NK-92 (cell line): ENCODE results near the gene C16orf87.

Source experiments
- DNase-seq: peaks from one replicate; lab custom pipeline; 2025; ENCODE audit not compliant: unreplicated experiment; lab: John Stamatoyannopoulos, UW

Gene C16orf87

GRCh38 chr16:46843898-46844642 lies 13.1 kb upstream of the C16orf87 start:
- no peak for DNase-seq

DNA sequence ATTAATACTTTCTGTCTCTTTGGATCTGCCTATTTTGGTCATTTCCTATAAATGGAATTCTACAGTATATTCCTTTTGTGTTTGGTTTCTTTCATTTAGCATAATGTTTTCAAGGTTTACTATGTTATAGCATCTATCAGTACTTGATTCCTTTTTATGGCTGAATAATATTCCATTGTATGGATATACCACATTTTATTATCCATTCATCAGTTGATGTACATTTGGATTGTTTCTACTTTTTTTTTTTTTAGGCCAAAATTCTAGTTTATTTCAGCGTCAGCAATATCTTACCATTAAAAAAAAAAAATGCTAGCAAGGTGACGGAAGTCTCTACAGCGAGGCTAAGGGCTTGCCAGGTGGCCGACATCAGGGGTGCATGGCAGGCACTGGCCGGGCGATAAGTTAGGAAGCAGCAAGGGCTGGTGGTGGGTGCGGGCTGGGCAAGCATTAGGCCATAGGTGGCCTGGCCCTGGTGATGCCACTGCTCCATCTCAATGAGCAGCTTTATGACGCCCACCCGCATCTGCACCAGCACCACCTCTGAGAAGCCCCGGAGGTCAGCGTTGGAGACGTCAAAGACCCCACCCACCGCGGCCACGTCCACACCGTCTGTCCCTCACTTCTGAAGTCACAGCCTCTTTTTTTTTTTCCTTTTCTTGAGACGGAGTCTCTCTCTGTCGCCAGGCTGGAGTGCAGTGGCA lies 11.4 kb upstream of the C16orf87 start:
- DNase-seq = no peak

GRCh38 chr16:46839986-46840443 lies 9.0 kb upstream of the C16orf87 start:
- no peak for DNase-seq

DNA sequence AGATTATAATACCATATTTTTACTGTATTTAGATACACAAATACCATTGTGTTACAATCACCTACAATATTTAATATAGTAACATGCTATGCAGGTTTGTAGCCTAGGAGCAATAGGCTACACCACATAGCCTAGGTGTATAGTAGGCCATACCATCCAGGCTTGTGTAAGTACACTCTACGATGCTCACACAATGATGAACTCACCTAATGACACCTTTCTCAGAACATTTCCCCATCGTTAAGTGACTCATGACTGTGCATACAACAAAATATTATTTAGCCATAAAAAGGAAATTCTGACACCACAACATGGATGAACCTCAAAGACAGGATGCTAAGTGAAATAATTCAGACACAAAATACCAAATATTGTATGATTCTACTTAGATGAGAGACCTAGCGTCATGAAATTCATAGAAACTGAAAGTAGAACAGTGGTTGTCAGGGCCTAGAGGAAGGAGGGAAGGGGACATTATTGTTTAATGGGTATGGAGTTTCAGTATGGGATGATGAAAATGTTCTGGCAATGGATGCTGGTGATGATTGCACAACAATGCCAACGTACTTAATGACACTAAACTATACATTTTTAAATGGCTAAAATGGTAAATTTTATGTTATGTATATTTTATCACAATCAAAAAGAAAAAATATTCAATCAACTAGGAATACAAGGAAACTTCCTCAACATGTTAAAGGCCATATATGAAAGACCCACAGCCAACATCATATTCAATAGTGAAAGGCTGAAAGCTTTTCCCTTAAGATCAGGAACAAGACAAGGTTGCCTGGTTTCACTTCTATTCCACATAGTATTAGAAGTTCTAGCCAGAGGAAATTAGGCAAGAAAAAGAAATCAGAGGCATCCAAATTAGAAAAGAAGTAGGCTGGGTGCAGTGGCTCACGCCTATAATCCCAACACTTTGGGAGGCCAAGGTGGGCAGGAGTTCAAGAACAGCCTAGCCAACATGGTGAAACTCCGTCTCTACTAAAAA lies 5.9 kb upstream of the C16orf87 start:
- no peak for DNase-seq

DNA sequence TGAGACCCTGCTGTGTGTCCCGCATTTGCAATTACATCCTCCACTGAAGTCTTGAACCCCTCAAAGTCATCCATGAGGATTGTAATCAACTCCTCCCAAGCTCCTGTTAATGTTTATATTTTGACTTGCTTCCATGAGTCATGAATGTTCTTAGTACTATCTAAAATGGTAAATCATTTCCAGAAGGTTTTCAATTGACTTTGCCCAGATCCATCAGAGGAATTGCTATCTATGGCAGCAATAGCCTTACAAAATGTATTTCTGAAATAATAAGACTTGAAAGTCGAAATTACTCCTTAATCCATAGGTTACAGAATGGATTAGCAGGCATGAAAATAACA lies 2.5 kb upstream of the C16orf87 start:
- no peak for DNase-seq

GRCh38 chr16:46832757-46833459 lies 1.9 kb upstream of the C16orf87 start:
- DNase-seq = no peak

DNA sequence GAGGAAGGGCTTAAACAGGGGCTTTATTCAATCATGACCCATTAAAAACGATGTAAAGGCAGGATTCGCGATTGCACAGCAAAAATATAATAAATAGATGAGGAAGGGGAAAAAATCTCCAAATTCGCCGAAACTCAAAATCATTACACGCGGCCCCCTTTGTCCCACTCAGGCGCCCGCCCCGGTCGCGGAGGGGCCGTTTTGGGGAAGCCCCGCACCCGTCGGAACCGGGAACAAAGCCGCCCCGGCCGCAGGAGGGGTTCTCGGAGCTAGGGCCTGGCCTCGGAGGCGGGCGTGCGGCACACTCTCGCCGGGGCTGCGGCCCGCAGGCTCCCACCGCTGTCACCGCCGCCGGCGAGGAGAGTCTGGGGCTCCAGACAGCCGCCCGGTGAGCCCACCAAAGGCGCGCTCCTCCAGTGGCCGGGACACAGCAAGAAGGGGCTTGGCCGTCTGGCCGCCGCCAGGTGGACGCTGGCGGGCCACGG lies 521 bp downstream of the C16orf87 start:
- DNase-seq = no peak

DNA sequence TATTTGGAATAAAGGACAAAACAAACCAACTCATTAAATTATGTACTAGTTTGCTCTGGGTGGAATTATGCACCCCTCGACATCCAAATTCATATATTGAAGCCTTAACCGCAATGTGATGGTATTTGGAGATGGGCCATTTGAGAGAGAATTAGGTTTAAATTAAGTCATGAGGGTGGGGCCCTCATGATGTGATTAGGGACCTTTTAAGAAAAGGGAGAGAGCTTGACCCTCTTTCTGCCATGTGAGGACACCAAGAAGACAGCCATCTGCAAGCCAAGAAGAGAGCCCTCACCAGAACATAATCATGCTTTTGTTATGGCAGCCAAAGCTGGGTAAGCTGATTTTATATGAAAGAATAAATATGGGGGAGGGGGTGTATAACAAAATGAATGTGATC lies 2.0 kb downstream of the C16orf87 start:
- DNase-seq = no peak

- DNase-seq = no peak
Observed at GRCh38 chr16:46828292-46828691, 2.7 kb downstream of the C16orf87 start.

DNA sequence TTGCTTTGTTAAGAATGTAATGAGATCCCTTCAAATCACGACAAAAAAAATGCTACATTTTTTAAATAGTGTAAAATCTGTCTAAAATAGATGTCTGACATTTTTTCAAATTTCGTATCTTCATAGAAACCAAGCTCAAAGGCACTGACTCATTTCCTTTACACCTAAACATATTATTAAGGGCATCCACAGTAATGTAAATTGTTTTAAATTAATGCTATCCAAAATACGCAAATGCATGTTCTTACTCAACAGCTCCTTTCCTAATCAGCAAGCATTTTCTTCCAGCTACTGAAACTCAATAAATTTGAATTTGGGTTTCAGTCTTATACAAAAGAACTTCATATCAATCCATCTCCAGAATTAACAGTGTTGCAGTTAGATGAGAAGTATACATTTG lies 4.3 kb downstream of the C16orf87 start:
- no peak for DNase-seq

GRCh38 chr16:46822270-46822669 lies 8.7 kb downstream of the C16orf87 start:
- DNase-seq = no peak

DNA sequence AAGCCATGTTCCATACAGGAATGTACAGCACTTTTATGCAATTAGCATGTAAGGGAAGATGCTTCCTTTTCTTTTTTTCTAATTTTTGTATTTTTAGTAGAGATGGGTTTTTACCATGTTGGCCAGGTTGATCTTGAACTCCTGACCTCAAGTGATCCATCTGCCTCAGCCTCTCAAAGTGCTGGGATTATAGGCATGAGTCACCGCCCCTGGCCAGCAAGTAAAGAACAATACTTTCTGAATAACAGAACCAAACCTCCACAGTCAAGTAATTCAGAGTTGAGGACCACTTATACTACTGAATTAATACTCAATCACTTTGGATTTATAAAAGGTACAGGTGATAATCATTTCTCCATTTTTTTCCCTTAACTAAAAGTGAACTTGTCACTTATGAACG lies 13.0 kb downstream of the C16orf87 start:
- no peak for DNase-seq

GRCh38 chr16:46814790-46815189 lies 16.2 kb downstream of the C16orf87 start:
- DNase-seq = no peak

DNA sequence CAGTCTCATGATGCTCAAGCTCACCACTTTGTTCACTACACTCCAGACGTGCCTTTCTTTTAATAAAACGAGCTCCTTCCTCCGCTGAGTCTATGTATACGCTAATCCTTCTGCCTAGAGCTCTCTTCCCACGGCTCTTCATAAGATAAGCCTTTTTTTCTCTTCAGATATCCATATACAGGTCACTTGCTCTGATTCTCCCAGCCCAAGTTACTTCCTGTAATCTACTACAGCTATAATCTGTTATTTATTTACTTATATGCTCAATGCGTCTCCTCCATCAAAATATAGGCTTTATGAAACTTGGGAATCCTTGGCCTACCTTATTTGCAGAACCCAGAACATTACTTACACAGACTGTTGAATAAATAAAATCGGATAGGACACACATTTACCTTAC lies 17.4 kb downstream of the C16orf87 start:
- no peak for DNase-seq

DNA sequence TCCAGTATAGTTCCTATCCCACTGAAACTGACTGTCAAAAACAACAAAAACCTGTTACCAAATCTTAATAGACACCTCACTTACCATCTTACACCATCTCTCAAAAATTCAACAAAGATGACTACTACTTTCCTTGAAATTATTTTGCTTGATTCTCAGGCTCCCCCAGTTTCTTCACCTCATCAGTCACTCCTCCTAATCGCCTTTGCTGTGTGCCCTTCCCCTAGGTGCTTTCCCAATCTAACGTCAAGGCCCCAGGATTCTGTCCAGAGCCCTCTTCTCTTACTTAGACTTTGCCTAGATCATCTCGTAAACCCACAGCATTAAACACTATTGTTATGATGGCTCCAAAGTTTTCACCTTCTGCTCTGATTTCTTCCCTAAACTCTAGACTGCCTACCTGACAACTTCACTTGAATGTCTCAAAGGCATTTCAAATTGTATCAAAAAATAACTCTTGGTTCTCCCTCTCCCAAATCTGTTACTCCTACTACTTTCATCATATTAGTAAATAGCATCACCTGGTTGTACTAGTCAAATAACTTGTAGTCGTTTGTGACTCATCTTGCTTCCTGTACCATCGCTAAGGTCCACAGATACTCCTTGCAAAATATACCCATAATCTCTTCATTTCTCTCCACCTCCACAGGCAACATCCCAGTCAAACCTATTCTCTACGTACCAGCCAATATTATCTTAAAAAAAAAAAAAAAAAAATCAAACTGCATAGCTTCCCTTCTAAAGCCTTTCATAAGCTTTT lies 18.0 kb downstream of the C16orf87 start:
- DNase-seq = no peak

- DNase-seq = no peak
Observed at GRCh38 chr16:46811682-46812081, 19.3 kb downstream of the C16orf87 start.

DNA sequence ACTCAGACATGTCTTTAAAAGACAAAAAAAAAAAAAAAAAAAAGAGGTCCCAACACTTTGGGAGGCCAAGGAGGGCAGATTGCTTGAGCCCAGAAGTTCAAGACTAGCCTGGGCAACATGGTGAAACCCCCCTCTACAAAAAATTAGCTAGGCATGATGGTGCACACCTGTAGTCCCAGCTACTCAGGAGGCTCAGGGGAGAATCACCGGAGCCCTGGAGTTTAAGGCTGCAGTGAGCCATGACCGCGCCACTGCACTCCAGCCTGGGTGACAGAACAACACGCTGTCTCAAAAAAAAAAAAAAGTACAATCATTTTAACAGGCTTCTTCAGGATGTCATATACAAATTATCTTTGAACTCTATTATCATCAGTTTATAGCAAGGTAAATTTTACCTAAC lies 22.0 kb downstream of the C16orf87 start:
- DNase-seq = no peak

DNA sequence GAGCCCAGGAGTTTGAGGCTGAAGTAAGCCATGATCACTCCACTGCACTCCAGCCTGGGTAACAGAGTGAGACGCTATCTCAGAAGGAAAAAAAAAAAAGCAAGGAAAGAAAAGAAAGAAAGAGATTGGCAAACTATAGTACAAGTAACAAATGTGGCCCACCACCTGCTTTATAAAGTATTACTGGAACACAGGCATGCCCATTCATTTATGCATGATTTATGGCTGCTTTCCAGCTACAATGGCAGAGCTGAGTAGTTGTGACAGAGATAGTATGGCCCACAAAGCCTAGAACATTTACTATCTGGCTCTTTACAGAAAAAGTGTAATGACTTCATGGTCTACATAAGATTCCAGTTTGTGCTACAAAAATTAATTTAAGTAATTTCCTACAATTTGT lies 23.6 kb downstream of the C16orf87 start:
- no peak for DNase-seq

GRCh38 chr16:46803373-46803772 lies 27.6 kb downstream of the C16orf87 start:
- DNase-seq = no peak

- DNase-seq = no peak
Observed at GRCh38 chr16:46801428-46802049, 29.4 kb downstream of the C16orf87 start.
